OCI-LY1 (cell line): Measurements from ENCODE around the gene CYB5A.
"Not testable (repeated sequence)": the region's sequence is repeated elsewhere in the genome, so short reads cannot be mapped to it uniquely, and the experiment has no call there.

Source experiments
- H2AFZ ChIP-seq: fragments of 200-600 bp; sonication (generic), shearing (Covaris generic); 2 replicates; pipeline ENCODE4 v1.6.0; 2014; ENCODE audit warnings: antibody characterized with exemption, mild to moderate bottlenecking, low read length
- H3F3A ChIP-seq: fragments of 200-600 bp; sonication (generic), shearing (Covaris generic); 2 replicates; pipeline ENCODE4 v1.6.0; 2014; ENCODE audit warnings: mild to moderate bottlenecking, antibody characterized with exemption, low read length, moderate library complexity; ENCODE audit not compliant: insufficient read depth
- H3K27ac ChIP-seq: fragments of 200-600 bp; sonication (generic); 2 replicates; pipeline ENCODE4 v1.5.1; 2014; ENCODE audit warnings: low read length, mixed run types, mild to moderate bottlenecking, low read depth; ENCODE audit not compliant: poor library complexity, severe bottlenecking
- H3K27me3 ChIP-seq: fragments of 200-600 bp; sonication (generic); 2 replicates; pipeline ENCODE4 v1.6.0; 2014; ENCODE audit warnings: antibody characterized with exemption, mild to moderate bottlenecking, low read length, moderate library complexity; ENCODE audit not compliant: insufficient read depth
- H3K36me3 ChIP-seq: fragments of 200-600 bp; sonication (generic); 2 replicates; pipeline ENCODE4 v1.6.1; 2014; ENCODE audit warnings: mild to moderate bottlenecking, antibody characterized with exemption, low read length, moderate library complexity, mixed read lengths; ENCODE audit not compliant: insufficient read depth
- H3K4me1 ChIP-seq: fragments of 200-600 bp; sonication (generic); 2 replicates; pipeline ENCODE4 v1.5.1; 2014; ENCODE audit warnings: mild to moderate bottlenecking, low read length, moderate library complexity; ENCODE audit not compliant: insufficient read depth, severe bottlenecking
- H3K4me2 ChIP-seq: fragments of 200-600 bp; sonication (generic), shearing (Covaris generic); 2 replicates; pipeline ENCODE4 v1.6.1; 2014; ENCODE audit warnings: low read length
- H3K4me3 ChIP-seq: fragments of 200-600 bp; sonication (generic); 2 replicates; pipeline ENCODE4 v1.5.1; 2014; ENCODE audit warnings: low read length, low read depth, mild to moderate bottlenecking, mixed read lengths; ENCODE audit not compliant: poor library complexity, severe bottlenecking
- H3K79me2 ChIP-seq: fragments of 200-600 bp; shearing (Covaris generic); 2 replicates; pipeline ENCODE4 v1.6.1; 2016; ENCODE audit warnings: mixed run types, low read length, mixed read lengths; ENCODE audit not compliant: insufficient read depth
- H3K9ac ChIP-seq: fragments of 200-600 bp; sonication (generic), shearing (Covaris generic); 2 replicates; pipeline ENCODE4 v1.6.1; 2014; ENCODE audit warnings: mild to moderate bottlenecking, low read length, mixed read lengths
- H3K9me2 ChIP-seq: fragments of 200-600 bp; sonication (generic), shearing (Covaris generic); 2 replicates; pipeline ENCODE4 v1.6.1; 2014; ENCODE audit warnings: low read depth, mild to moderate bottlenecking, low read length, mixed read lengths
- H3K9me3 ChIP-seq: fragments of 200-600 bp; shearing (Covaris generic); 2 replicates; pipeline ENCODE4 v1.6.1; 2014; ENCODE audit warnings: low read length, mixed read lengths
- H4K20me1 ChIP-seq: fragments of 200-600 bp; sonication (generic), shearing (Covaris generic); 2 replicates; pipeline ENCODE4 v1.6.0; 2016; ENCODE audit warnings: mild to moderate bottlenecking, low read length; ENCODE audit not compliant: insufficient read depth
- CTCF ChIP-seq: fragments of 200-600 bp; sonication (generic), shearing (Covaris generic); IDR thresholded peaks from 2 replicates; pipeline ENCODE4 v1.5.1; 2017; ENCODE audit warnings: mild to moderate bottlenecking, antibody characterized with exemption, low read length, moderate library complexity, mixed read lengths
- EZH2 ChIP-seq: fragments of 200-600 bp; sonication (generic), shearing (Covaris generic); IDR thresholded peaks from 2 replicates; pipeline ENCODE4 v1.8.0; 2017; ENCODE audit warnings: borderline replicate concordance, mixed run types, mild to moderate bottlenecking, antibody characterized with exemption, low read length, moderate library complexity, mixed read lengths

Gene CYB5A

DNA sequence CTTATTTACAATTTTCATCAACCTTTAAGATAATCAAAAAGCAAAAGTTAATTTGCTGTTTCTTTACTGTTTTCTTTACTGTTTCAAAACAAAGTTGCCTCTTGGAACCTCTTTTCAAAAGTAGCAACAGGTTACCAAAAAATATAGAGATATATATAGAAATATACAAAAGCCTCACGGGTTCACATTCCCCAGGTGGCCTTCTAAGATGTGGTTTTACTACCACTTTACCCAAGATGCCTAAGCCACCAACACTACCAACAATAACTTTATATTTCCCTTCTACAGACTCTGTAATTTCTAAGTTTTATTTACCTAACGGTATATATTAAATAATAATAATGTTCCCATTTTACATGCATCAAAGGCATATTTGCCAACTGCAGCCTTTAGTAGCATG lies 4.9 kb downstream of the CYB5A start:
- H3K4me2 ChIP-seq, result peak overlapping the region; percentile 68

GRCh38 chr18:74286106-74286855 lies 5.5 kb downstream of the CYB5A start:
- Histone ChIP-seq H3K4me2 (peak overlapping the region; percentile 68), H3K36me3 (peaks cover 9% of the 10 kb centered on the region), H3K27me3 (no peaks in the 10 kb centered on the region), H3K9me2 (no peaks in the 10 kb centered on the region), H3F3A (0 out of 2 replicates have a peak, but pooled peaks cover 9% of the 10 kb centered on the region), H3K79me2 (peaks cover 30% of the 10 kb centered on the region), H4K20me1 (no peaks in the 10 kb centered on the region), H3K27ac (peak overlapping the region; percentile 95), H3K4me3 (peak overlapping the region; percentile 25), H3K9ac (peak overlapping the region; percentile 46), H3K9me3 (peaks cover 2% of the 10 kb centered on the region; the same call in 1 of the 2 replicates), H3K4me1 (peaks cover 95% of the 10 kb centered on the region), H2AFZ (no peak overlapping the region)
- TF ChIP-seq EZH2, result no peak
- no peak for TF ChIP-seq CTCF

More for the DNA sequence above, 4.9 kb downstream of the CYB5A start:
- Histone ChIP-seq H4K20me1 (no peaks in the 10 kb centered on the region), H3K9me2 (no peaks in the 10 kb centered on the region), H2AFZ (no peak overlapping the region), H3K4me1 (peaks cover 91% of the 10 kb centered on the region), H3K79me2 (peaks cover 30% of the 10 kb centered on the region), H3K27me3 (no peaks in the 10 kb centered on the region), H3K27ac (peak overlapping the region; percentile 95), H3F3A (0 out of 2 replicates have a peak, but pooled peaks cover 9% of the 10 kb centered on the region), H3K9me3 (peaks cover 2% of the 10 kb centered on the region; the same call in 1 of the 2 replicates), H3K36me3 (peaks cover 10% of the 10 kb centered on the region), H3K4me3 (peak overlapping the region; percentile 34), H3K9ac (peak overlapping the region; percentile 57)
- TF ChIP-seq CTCF, result no peak
- no peak for TF ChIP-seq EZH2

DNA sequence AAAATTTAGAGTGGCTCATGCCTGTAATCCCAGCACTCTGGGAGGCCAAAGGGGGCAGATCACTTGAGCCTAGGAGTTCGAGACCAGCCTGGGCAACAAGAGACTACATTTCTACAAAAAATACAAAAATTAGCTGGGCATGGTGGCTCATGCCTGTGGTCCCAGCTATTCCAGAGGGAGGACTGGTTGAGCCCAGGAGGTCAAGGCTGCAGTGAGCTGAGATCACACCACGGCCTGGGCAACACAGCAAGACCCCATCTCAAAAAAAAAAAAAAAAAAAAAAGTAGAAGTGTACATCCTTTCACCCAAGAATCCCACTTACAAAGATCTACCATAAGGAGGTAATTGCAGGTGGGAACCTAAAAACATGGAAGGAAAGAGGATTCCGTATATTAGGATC lies 6.2 kb downstream of the CYB5A start:
- H3K9me3 ChIP-seq, H2AFZ ChIP-seq, H3K4me3 ChIP-seq, H3K36me3 ChIP-seq, H3K4me2 ChIP-seq, H3K9ac ChIP-seq, H3K27me3 ChIP-seq, H3K9me2 ChIP-seq, H3F3A ChIP-seq, H4K20me1 ChIP-seq: not testable (repeated sequence)
- Histone ChIP-seq H3K79me2 (peaks cover 35% of the 10 kb centered on the region), H3K27ac (peak overlapping the region; percentile 95), H3K4me1 (peaks cover 92% of the 10 kb centered on the region)
